GM18526 (cell line): ENCODE results near the gene QPCTL.

ENCODE experiments used
- POLR2A ChIP-seq: IDR thresholded peaks from 3 replicates; pipeline ENCODE4 v1.6.1; 2011; ENCODE audit not compliant: insufficient read length; ENCODE audit errors: extremely low read depth

The QPCTL gene

DNA sequence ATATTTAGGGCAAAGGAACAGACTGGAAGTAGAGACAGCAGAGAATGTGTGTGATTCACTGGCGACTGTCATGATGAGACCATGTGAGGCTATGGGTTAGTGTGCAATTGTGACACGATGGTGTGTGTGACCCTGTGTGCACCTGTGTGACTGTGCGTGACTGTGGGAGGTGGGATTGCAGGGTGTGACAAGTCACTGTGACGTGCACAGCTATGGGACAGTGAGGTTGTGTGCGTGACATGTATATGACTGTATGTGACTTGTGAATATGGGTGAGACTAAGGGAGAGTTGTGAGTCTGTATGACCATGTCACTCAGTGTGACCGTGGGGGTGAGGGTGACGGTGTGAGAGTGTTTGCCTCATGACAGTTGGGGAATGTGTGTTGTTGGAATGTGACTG, 27.9 kb upstream of the QPCTL start:
- no peak for TF ChIP-seq POLR2A

- TF ChIP-seq POLR2A, result peak; percentile 78
These were observed 24.7 kb upstream of the QPCTL start, which contains the start of gene GIPR for GRCh38 chr19:45667620-45668341. GIPR (plus strand) TSS chr19:45668221; CDS start chr19:45669521, 1,300 bp downstream.

- no peak for TF ChIP-seq POLR2A
These were observed 24.1 kb upstream of the QPCTL start for GRCh38 chr19:45668342-45668871.

DNA sequence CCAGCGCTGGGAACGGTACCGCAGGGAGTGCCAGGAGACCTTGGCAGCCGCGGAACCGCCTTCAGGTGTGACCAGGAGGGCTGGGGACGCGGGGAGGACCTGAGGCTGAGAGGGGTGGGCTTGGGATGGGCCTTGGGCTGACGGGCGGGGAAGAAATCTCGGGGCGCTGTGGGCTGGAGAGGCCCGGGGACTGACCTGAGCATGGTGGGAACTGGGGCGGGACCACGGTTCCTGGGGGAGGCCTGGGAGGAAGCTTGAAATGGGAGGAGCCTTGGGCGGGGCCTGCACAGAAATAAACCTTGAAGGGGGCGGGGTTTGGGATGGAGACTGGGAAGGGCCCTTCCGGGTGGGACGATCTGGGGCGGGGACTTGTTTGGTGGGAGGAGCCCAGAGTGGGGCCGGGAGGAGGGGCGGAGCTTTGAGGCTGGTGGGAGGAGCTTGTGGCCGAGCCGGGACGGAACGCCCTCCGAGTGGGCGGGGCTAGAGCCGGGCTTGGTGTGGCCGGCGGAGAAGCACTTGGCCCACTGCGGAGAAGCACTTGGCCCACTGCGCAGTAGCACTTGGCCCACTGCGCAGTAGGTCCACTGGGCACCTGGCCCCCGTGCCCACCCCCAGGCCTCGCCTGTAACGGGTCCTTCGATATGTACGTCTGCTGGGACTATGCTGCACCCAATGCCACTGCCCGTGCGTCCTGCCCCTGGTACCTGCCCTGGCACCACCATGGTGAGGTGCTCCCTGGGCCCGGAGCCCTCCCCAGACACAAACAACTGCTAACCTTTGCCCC, 21.6 kb upstream of the QPCTL start:
- TF ChIP-seq POLR2A, result no peak

DNA sequence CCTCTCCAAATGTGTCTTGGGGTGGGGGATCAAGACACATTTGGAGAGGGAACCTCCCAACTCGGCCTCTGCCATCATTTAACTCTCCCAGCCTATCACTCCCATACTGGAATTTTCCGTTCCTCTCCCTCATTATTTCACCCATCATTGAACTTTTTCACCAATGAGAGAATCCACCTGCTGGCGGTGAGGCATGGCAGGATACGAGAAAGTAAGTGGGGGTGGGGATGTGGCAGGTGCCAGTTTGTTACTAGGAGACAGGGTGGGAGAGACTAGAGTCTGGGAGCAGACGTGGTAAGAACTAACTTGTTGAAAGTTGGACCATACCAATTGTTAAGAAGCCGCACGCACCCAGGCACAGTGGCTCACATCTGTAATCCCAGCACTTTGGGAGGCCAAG, 17.5 kb upstream of the QPCTL start:
- no peak for TF ChIP-seq POLR2A

DNA sequence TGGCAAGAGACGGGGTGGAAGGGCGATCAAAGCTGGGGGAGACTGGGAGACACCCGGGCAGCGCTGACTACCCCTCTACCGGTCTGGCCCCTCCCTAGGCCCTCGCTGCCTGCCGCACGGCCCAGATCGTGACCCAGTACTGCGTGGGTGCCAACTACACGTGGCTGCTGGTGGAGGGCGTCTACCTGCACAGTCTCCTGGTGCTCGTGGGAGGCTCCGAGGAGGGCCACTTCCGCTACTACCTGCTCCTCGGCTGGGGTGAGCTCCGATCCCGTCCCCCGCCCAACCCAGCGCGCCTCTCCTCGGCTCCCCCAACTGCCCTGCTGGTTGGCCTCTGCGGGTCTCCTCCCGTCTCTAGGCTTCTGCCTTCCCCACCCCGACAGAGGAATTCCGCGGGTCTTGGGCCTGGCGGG, 15.6 kb upstream of the QPCTL start:
- TF ChIP-seq POLR2A, result no peak

DNA sequence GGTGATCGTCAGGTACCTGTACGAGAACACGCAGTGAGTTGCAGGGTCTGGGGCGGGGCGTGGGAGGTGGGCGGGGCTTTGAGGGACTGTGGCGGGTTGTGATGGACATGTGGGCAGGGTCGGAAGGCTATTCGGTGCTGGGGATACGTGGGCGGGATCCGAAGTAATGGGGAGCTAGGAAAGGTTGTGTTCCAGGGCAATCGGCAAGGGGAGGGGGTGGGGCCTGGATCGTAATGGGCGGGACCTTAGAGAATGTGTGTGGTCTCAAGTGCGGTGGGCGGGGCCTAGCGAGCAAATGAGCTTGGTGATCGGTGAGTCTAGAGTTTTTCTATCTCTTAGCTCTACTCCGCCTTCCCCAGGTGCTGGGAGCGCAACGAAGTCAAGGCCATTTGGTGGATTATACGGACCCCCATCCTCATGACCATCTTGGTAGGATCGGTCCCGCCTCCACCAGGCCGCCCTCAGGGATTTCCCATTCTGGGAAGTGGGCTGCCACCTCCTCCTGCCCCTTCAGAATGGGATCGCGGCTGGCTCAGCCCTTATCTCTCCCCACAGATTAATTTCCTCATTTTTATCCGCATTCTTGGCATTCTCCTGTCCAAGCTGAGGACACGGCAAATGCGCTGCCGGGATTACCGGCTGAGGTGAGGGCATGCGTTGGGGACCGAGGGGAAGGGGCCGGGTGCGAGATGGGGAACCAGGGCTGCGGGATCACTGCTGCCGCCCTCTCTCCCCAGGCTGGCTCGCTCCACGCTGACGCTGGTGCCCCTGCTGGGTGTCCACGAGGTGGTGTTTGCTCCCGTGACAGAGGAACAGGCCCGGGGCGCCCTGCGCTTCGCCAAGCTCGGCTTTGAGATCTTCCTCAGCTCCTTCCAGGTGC, 14.9 kb upstream of the QPCTL start:
- TF ChIP-seq POLR2A, result no peak

DNA sequence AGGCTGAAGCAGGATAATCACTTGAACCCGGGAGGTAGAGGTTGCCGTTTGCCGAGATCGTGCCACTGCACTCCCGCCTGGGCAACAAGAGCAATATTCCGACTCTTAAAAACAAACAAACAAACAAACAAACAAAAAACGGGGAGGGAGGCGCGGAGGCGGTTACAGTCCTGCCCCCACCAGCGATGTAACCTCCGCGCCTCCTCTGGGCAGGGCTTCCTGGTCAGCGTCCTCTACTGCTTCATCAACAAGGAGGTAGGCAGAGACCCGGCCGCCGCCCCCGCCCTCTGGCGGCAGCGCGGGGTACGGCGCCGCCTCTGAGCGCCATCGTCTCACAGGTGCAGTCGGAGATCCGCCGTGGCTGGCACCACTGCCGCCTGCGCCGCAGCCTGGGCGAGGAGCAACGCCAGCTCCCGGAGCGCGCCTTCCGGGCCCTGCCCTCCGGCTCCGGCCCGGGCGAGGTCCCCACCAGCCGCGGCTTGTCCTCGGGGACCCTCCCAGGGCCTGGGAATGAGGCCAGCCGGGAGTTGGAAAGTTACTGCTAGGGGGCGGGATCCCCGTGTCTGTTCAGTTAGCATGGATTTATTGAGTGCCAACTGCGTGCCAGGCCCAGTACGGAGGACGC, 11.0 kb upstream of the QPCTL start:
- no peak for TF ChIP-seq POLR2A

- no peak for TF ChIP-seq POLR2A
These were observed 10.3 kb upstream of the QPCTL start for GRCh38 chr19:45682117-45682516.

DNA sequence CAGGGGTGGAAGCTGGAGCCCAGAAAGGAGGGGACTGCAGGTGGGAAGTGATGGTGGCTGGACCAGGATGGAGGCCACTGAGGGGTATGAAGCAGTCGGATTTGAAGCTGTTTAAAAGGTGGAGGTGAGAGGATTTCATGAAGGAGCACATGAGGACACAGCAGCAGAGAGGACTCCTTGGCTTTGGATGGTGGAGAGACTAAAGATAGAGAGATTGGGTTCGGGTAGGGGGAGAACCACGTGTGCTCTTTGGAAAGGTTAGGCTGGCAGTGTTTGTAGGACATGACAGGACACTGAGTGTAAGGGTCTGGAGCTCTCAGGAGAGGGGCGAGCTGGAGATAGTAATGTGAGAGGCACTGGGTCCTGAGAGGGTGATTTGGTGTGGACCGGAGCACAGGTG, 9.6 kb upstream of the QPCTL start:
- TF ChIP-seq POLR2A, result no peak

DNA sequence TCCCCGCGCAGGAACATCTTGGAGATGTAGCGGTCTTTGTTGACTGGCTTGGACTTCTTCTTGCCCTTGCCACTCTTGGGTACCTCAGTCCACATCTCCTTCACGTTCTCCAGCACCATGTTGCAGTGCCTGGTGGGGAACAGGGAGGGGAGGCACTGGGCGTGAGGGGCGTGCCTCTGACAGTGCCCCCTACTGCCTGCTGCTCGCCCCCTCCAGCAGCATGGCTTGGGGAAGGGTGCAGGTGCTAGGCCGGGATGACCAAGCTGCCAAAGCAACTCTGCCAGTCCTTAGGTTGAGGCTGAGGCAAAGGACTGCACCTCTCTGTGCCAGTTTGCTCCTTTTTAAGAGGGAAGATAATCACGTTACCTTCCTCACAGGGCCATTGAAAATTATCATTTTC, 4.9 kb upstream of the QPCTL start:
- TF ChIP-seq POLR2A, result no peak

- TF ChIP-seq POLR2A, result peak; percentile 93
These were observed 815 bp upstream of the QPCTL start, which contains the start of gene SNRPD2 for GRCh38 chr19:45691516-45692186. SNRPD2 (minus strand) TSS chr19:45691953; CDS start chr19:45691888, 65 bp downstream.

DNA sequence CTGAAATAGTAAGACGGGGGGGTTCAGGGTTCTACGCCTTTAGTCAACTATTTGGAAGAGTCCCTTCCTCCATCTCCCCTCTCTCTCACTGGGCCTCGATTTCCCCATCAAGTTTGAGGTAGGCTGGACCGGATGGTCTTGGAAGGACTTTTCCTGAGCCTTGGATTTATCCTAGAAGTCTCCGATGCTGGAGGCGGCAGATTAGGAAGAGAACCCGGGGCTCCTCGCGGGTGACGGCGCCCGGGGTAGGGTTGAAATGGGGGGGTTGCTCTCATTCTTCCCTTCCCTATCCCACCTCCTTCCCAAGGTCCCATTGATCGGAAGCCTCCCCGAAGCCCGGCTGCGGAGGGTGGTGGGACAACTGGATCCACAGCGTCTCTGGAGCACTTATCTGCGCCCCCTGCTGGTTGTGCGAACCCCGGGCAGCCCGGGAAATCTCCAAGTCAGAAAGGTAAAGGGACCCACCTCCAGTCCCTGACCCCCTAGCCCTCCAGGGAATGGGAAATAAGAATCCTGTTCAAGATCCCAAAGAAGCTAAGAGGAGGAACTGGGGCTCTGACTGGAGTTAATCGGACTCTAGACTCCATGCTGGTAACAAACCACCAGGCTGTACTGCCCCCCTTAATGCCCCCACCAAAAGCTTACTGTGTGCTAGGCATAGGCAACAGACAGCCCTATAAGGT, 781 bp downstream of the QPCTL start:
- no peak for TF ChIP-seq POLR2A

DNA sequence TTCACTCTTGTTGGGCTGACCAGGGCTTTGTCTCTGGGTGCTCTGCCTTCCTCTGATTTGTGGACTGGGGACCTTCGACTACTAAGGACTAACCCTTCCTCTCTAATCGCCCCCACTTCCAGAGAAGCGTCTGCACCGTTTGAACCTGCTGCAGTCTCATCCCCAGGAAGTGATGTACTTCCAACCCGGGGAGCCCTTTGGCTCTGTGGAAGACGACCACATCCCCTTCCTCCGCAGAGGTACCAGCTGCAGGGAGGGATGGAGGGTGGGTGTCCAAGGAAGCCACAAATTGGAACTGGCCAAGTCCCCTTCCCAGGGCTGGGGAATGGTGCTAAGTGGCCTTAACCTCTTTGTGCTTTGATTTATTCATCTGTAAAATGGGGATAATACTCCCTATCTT, 9.2 kb downstream of the QPCTL start:
- no peak for TF ChIP-seq POLR2A
